Right hindlimb (tissue), 1 donor: ENCODE results near the gene PLPPR1.

Experiments used
- DNase-seq: peaks from one replicate; pipeline ENCODE4 v3.0.0-alpha.2; 2018

Gene PLPPR1

GRCh38 chr9:101050650-101051049, 22.1 kb downstream of the PLPPR1 start:
- DNase-seq: no peak

- no peak for DNase-seq
Observed at GRCh38 chr9:101054657-101055056, 26.1 kb downstream of the PLPPR1 start.

GRCh38 chr9:101055516-101055915, 27.0 kb downstream of the PLPPR1 start:
- DNase-seq: no peak

GRCh38 chr9:101062686-101063085, 34.2 kb downstream of the PLPPR1 start:
- no peak for DNase-seq

- DNase-seq: no peak
Observed at GRCh38 chr9:101063192-101063591, 34.7 kb downstream of the PLPPR1 start.

- DNase-seq: no peak
Observed at GRCh38 chr9:101064206-101064605, 35.7 kb downstream of the PLPPR1 start.

GRCh38 chr9:101065930-101066329, 37.4 kb downstream of the PLPPR1 start:
- DNase-seq: no peak

GRCh38 chr9:101068696-101069095, 40.2 kb downstream of the PLPPR1 start:
- no peak for DNase-seq

GRCh38 chr9:101072259-101072658, 43.7 kb downstream of the PLPPR1 start:
- no peak for DNase-seq

- DNase-seq: no peak
Observed at GRCh38 chr9:101073122-101073521, 44.6 kb downstream of the PLPPR1 start.

- no peak for DNase-seq
Observed at GRCh38 chr9:101081641-101082040, 53.1 kb downstream of the PLPPR1 start.

GRCh38 chr9:101083448-101084202, 55.1 kb downstream of the PLPPR1 start:
- no peak for DNase-seq

GRCh38 chr9:101087426-101087825, 58.9 kb downstream of the PLPPR1 start:
- DNase-seq: no peak

GRCh38 chr9:101092922-101093321, 64.4 kb downstream of the PLPPR1 start:
- no peak for DNase-seq

GRCh38 chr9:101093620-101094019, 65.1 kb downstream of the PLPPR1 start:
- DNase-seq: no peak

- no peak for DNase-seq
Observed at GRCh38 chr9:101094686-101095085, 66.2 kb downstream of the PLPPR1 start.

GRCh38 chr9:101097210-101097609, 68.7 kb downstream of the PLPPR1 start:
- no peak for DNase-seq

GRCh38 chr9:101098392-101098791, 69.9 kb downstream of the PLPPR1 start:
- no peak for DNase-seq

- no peak for DNase-seq
Observed at GRCh38 chr9:101114317-101114716, 85.8 kb downstream of the PLPPR1 start.

GRCh38 chr9:101115102-101115501, 86.6 kb downstream of the PLPPR1 start:
- no peak for DNase-seq

GRCh38 chr9:101117161-101117560, 88.6 kb downstream of the PLPPR1 start:
- no peak for DNase-seq

- peak; percentile 39 for DNase-seq
Observed at GRCh38 chr9:101119206-101119819, 90.8 kb downstream of the PLPPR1 start.

- no peak for DNase-seq
Observed at GRCh38 chr9:101121836-101122399, 93.4 kb downstream of the PLPPR1 start.

GRCh38 chr9:101126556-101126955, 98.0 kb downstream of the PLPPR1 start:
- DNase-seq: no peak
